Stimulated activated naive B cell treated with anti-CD40 and anti-IgM and Interleukin-4, amounts not matched to agents 10 μg/mL and 1 μg/mL and 100 μg/mL, for 72 hours (primary cell): ENCODE data around the gene FAM174C.
A peak's percentile ranks its signal among the peaks of the same experiment; 100 is the strongest.
"Not testable (repeated sequence)": the region's sequence is repeated elsewhere in the genome, so short reads cannot be mapped to it uniquely, and the experiment has no call there.

Experiments
- ATAC-seq, 2 donors: fragments of 150-1000 bp; cut with Tn5 transposase; replicated peaks; 2 replicates each; pipeline ENCODE4 v1.10.0; 2021; ENCODE audit warnings: moderate library complexity in 1 of 2
- DNase-seq: peaks from one replicate; pipeline ENCODE4 v3.0.0; 2021
- H3K27ac Mint-ChIP-seq: one replicate; pipeline ENCODE4 v1.8.0; 2022; ENCODE audit warnings: mild to moderate bottlenecking, mixed read lengths
- H3K27me3 Mint-ChIP-seq, 2 donors: one replicate each; pipeline ENCODE4 v1.8.0; 2022; ENCODE audit warnings: mixed read lengths in 2 of 2
- H3K36me3 Mint-ChIP-seq, 2 donors: one replicate each; pipeline ENCODE4 v1.8.0; 2022; ENCODE audit warnings: mixed read lengths in 2 of 2, mild to moderate bottlenecking in 1 of 2
- H3K4me1 Mint-ChIP-seq, 2 donors: one replicate each; pipeline ENCODE4 v1.8.0; 2022; ENCODE audit warnings: mixed read lengths in 2 of 2, mild to moderate bottlenecking in 1 of 2
- H3K4me3 Mint-ChIP-seq, 2 donors: one replicate each; pipeline ENCODE4 v1.8.0; 2022; ENCODE audit warnings: mild to moderate bottlenecking in 2 of 2, mixed read lengths in 2 of 2, moderate library complexity in 1 of 2
- H3K9me3 Mint-ChIP-seq, 2 donors: one replicate each; pipeline ENCODE4 v1.8.0; 2022; ENCODE audit warnings: mixed read lengths in 2 of 2, mild to moderate bottlenecking in 1 of 2

FAM174C gene

DNA sequence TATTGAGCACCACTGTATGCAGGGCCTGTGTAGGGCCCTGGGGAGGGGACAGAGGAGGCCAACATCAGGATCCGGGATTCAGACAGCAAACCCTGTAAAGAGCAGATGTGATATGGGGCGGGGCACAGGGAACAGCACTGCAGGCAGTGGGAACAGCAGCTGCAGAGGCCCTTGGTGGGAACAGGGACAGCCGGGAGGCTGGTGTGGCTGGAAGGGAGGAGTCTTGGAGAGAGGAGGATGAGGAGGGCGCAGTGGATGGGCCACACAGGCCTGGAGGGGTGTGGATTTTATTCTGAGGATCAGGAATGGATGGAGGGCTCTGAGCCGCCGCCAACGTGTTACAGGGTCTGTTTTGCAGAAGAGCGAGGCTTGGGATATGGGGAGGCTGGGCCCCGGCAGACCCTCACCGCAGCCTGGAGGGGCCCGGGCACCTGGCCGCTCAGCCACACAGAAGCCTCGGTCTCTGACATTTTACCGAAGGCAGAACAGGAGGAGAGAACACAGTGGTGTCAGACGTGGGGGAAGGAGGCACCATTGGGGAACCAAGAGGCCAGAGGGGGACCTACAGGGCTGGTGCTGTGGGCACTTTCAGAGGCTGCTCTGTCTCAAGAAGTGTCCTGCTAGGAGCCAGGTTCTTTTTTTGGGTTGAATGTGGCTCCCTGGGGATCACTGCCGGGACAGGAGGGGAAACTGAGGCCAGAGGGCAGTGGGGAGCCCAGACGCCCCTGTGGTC, 17.3 kb downstream of the FAM174C start:
- peak; percentile 26 to 30 for ATAC-seq
- H3K4me3 Mint-ChIP-seq = no peak overlapping the region
- H3K36me3 Mint-ChIP-seq = no peaks in the 10 kb centered on the region
- H3K27me3 Mint-ChIP-seq = peaks cover 34 to 65% of the 10 kb centered on the region in 2 donors
- peaks cover 5 to 21% of the 10 kb centered on the region in 2 donors for H3K4me1 Mint-ChIP-seq
- no peaks in the 10 kb centered on the region for H3K9me3 Mint-ChIP-seq
- DNase-seq = no peak
- H3K27ac Mint-ChIP-seq = peak overlapping the region; percentile 14

DNA sequence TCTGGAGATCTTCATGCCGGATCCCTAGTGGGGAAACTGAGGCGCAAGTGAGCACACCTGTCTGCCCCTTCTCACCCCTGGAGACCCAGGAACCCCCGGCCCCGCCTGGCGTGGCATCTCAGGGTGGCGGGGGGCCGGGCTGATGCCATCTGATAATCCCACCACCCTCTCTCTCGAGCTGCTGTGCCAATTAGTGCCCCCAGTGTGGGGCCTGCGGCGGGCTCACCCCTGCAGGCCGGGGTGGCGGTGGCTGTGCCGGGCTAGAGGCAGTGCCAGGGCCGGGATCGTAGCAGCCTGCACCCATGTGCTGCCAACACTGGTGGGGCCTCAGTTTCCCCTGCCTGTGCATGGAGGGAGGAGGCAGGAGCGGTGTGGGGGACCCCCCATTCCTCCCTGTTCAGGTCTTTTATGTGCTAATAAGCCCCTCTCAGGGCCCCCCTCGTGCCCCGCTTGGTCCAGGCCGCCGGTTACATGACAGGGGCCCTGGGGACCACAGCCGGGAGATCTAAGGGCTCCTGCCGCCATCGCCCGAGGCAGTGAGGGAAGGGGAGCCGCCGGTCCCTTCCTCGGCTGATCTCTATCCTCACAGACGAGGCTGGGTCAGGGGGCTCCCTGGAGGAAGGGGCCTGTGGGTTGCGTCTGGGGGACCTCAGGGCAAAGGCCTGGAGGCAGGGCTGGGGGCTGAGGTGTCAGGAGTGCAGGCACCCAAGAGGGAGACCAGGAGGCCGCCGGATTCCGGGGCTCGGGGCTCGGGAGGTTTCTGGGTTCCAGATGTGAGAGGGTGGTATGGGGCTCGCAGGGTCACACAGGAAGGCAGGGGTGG, 18.7 kb downstream of the FAM174C start:
- H3K4me3 Mint-ChIP-seq = no peak overlapping the region
- DNase-seq (no peak), ATAC-seq (no peak)
- H3K9me3 Mint-ChIP-seq = peaks cover 0 to 4% of the 10 kb centered on the region in 2 donors
- H3K27me3 Mint-ChIP-seq = peaks cover 28 to 56% of the 10 kb centered on the region in 2 donors
- H3K27ac Mint-ChIP-seq = no peak overlapping the region
- H3K36me3 Mint-ChIP-seq = no peaks in the 10 kb centered on the region
- H3K4me1 Mint-ChIP-seq = peaks cover 5 to 21% of the 10 kb centered on the region in 2 donors

DNA sequence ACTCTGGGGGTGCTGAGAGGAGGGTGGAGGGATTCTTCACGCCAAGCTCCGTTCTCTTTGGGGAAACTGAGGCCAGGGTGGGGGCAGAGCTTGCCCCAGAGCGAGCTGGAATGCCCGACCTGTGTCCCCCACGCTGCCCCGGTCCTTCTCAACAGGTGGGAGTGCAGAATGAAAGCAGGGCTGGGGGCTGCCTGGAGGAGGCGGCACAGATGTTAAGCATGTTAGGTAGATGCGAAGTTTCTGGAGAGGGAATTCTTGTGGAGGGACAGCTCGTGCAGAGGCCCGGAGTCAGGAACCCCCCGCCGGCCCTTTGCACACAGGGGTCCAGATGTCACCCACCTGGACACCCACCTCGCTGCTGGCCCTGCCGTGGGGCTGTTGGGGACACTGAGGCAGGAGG, 19.4 kb downstream of the FAM174C start:
- DNase-seq (no peak), ATAC-seq (no peak)
- no peak overlapping the region for H3K27ac Mint-ChIP-seq
- peaks cover 0 to 4% of the 10 kb centered on the region in 2 donors for H3K9me3 Mint-ChIP-seq
- peaks cover 5 to 21% of the 10 kb centered on the region in 2 donors for H3K4me1 Mint-ChIP-seq
- peak overlapping the region; percentile 13 to 44 for H3K4me3 Mint-ChIP-seq
- peaks cover 25 to 49% of the 10 kb centered on the region in 2 donors for H3K27me3 Mint-ChIP-seq
- no peaks in the 10 kb centered on the region for H3K36me3 Mint-ChIP-seq

DNA sequence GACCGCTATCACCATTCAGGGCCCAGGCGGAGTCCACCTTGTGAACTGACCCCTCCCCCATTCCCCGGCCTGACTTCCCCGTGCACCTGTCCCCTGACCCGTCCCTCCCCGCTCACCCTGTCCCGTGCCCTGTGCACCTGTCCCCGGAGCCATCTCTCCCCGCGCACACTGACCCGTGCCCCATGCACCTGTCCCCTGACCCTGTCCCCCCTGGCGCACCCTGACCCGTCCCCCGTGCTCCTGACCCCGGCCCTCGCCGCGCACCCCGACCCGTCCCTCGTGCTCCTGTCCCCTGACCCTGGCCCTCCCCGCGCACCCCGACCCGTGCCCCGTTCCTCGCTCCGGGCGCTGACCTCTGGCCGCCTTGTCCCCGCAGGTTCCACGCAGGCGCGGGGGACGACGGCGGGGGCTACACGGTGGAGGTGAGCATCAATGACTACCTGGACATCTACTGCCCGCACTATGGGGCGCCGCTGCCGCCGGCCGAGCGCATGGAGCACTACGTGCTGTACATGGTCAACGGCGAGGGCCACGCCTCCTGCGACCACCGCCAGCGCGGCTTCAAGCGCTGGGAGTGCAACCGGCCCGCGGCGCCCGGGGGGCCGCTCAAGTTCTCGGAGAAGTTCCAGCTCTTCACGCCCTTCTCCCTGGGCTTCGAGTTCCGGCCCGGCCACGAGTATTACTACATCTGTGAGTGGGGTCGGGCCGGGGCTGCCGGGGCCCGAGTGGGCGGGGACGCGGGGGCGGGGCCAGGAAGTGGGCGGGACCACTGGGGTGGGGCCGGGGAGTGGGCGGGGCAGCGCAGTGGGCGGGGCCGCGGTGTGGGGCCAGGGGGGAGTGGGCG, 20.1 kb downstream of the FAM174C start:
- Mint-ChIP-seq H3K27me3 (peaks cover 25 to 42% of the 10 kb centered on the region in 2 donors), H3K9me3 (peaks cover 0 to 4% of the 10 kb centered on the region in 2 donors), H3K4me3 (peak overlapping the region in 1 of 2 donors; percentile 39), H3K4me1 (peaks cover 5 to 21% of the 10 kb centered on the region in 2 donors), H3K27ac (no peak overlapping the region), H3K36me3 (no peaks in the 10 kb centered on the region)
- DNase-seq = no peak
- ATAC-seq = peak; percentile 31 to 46

DNA sequence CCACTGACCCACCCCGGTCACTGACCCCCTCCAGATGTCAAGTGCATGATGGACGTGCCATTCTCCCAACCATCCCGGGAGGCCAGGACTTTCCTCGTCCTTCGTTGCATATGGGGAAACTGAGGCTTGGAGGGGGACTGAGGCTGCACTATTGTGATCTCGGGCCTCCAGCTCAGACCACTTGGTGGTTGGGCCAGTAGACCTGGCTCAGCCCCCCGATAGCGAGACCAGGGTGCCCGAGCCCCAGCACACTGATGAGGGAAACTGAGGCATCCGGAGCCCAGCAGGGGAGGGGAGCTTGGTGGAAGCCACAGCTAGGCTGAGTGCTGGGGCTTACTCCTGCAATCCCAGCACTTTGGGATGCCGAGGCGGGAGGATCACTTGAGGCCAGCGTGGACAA, 20.7 kb downstream of the FAM174C start:
- Mint-ChIP-seq H3K4me1 (peaks cover 5 to 21% of the 10 kb centered on the region in 2 donors), H3K27me3 (peaks cover 25 to 44% of the 10 kb centered on the region in 2 donors), H3K27ac (no peak overlapping the region), H3K36me3 (no peaks in the 10 kb centered on the region), H3K4me3 (no peak overlapping the region), H3K9me3 (peaks cover 0 to 4% of the 10 kb centered on the region in 2 donors)
- ATAC-seq = no peak
- no peak for DNase-seq

DNA sequence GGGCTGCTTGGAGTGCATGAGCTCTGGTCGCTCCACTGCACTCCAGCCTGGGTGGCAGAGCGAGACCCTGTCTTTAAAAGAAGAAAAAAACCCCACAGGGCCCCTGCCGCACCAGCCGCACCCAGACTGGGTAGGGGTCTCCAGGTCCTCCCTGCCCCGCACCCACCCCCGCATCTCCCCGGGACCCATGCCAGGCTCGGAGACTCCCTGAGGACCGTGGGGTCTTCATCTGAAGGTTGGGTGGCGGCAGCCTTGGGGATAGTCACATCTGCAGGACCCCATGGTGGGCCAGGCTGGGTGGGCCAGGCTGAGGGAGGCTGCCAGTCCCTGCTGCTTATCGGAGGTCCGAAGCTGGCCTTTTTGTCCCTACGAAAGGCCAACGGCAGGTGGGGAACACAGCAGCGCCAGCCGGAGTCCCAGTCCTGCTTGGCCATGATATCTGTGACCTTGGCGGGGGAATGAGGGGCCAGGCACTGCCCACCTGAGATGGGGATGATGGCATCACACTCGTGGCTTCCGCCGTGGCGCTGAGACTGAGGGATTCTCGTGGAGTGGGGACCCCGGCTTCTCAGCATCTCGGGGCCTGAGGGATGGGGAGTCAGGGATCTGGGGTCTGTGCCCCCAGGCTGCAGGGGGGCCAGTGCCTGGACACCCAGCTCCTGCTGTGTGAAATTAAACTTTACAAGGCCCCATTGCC, 21.4 kb downstream of the FAM174C start:
- DNase-seq (no peak), ATAC-seq (no peak)
- Mint-ChIP-seq H3K4me1 (peaks cover 5 to 21% of the 10 kb centered on the region in 2 donors), H3K9me3 (peaks cover 0 to 4% of the 10 kb centered on the region in 2 donors), H3K4me3 (no peak overlapping the region), H3K36me3 (no peaks in the 10 kb centered on the region), H3K27ac (no peak overlapping the region), H3K27me3 (peaks cover 25 to 40% of the 10 kb centered on the region in 2 donors)

DNA sequence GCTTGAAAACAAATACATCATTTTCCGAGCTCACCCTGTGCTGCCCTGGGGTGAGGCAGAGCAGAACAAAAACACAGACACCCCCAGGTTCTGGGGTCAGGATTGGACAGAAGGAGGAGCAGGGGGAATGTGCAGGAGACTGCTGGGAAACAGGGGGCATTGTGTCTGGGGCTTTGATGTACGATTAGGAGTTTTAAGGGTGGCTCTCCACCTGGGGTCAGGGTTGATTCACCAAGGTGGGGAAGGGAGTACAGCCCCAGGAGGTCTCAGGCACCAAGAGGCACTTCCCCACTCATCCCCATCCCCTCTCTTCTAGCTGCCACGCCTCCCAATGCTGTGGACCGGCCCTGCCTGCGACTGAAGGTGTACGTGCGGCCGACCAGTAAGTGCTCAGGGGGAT, 22.9 kb downstream of the FAM174C start:
- Mint-ChIP-seq H3K4me1 (peaks cover 1 to 20% of the 10 kb centered on the region in 2 donors), H3K27ac (peak overlapping the region; percentile 37), H3K27me3 (peaks cover 17 to 30% of the 10 kb centered on the region in 2 donors), H3K9me3 (peaks cover 0 to 4% of the 10 kb centered on the region in 2 donors), H3K4me3 (no peak overlapping the region), H3K36me3 (no peaks in the 10 kb centered on the region)
- DNase-seq (no peak), ATAC-seq (no peak)

DNA sequence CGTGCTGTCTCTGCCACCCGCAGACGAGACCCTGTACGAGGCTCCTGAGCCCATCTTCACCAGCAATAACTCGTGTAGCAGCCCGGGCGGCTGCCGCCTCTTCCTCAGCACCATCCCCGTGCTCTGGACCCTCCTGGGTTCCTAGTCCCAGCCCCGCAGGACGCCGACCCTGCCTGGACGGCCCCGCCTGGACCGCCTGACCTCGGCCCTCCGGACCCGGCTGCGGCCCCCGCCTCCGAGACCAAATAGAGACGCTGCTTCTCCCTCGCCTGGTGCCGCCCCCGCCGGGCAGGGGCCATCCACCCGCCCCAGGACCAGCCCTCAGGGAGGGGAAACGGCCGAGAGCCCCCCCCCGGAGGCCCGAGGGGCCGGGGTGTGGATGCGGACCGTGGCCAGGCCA, 24.5 kb downstream of the FAM174C start:
- DNase-seq = no peak
- Mint-ChIP-seq H3K4me1 (peaks cover 1 to 14% of the 10 kb centered on the region in 2 donors), H3K36me3 (no peaks in the 10 kb centered on the region), H3K4me3 (no peak overlapping the region), H3K9me3 (peaks cover 0 to 4% of the 10 kb centered on the region in 2 donors), H3K27ac (no peak overlapping the region), H3K27me3 (peaks cover 7 to 18% of the 10 kb centered on the region in 2 donors)
- ATAC-seq = no peak

DNA sequence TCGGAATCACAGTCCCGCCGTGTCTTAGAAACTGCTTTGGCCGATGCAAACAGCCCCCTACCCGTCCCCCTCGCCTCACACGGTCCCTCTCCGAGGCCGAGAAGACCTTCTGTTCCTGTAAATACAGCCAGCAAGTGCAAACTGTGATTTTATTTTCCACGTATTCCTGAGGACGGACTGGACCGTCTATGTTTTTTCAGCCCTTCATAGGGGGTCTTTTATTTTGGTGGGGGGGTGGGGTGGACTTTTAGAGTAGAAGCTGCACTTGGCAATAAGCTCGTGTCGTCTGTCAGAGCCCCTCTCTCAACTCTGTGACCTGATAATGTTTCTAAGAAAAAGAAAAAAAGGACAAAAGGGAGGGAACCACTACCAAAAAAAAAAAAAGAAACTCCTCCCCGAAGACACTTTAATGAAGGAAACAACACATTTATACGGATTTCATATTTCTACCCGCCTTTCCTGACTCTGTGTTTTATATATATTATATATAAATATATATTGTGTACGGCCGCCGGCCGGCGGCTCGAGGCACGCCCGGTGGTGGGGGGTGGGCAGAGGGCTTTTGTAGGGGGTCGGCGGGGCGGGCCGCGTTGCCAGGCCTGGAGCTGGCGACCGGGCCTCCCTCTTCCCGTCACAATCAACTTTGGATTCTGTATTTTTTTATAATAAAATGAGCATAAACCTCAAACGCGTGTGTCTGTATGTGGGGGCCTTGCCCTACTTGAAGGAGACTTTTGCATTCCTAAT, 25.6 kb downstream of the FAM174C start:
- Mint-ChIP-seq H3K9me3 (peaks cover 0 to 4% of the 10 kb centered on the region in 2 donors), H3K4me1 (peaks cover 0 to 7% of the 10 kb centered on the region in 2 donors), H3K4me3 (no peak overlapping the region), H3K27me3 (peaks cover 0 to 10% of the 10 kb centered on the region in 2 donors), H3K36me3 (no peaks in the 10 kb centered on the region), H3K27ac (no peak overlapping the region)
- DNase-seq (no peak), ATAC-seq (no peak)

DNA sequence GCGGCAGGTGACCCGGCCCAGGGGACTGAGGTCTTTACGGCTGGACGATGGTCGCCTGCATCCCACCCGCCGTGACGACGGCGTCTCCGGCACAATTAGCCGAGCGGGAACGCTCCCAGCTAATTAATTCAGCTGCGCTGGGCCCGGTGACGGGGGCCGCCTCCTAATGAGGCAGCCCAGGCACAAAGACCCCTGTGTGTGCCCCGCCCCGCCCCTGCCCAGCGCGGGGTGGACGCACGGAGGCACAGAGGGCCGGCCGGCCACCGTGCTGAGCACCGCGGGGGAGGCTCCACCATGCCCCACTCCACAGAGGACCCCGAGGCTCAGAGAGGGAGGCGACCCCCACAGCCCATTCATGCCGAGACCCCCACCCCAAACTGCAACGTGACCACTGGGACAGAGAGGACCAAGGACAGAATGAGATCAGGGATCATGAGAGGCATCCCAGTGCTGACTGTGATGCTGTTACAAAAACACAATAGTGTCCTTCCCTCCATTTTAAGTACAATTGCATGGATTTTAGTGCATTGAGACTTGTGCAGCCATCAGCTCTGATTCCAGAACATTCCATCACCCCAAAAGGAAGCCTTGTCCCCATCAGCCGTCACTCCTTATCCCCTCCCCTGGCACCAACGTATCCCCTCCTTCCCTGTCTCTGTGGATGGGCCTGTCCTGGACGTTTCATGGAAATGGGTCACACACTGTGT, 27.4 kb downstream of the FAM174C start:
- Mint-ChIP-seq H3K27ac (no peak overlapping the region), H3K9me3 (peaks cover 0 to 4% of the 10 kb centered on the region in 2 donors), H3K36me3 (no peaks in the 10 kb centered on the region), H3K4me1 (peaks cover 0 to 7% of the 10 kb centered on the region in 2 donors), H3K27me3 (peaks cover 0 to 10% of the 10 kb centered on the region in 2 donors), H3K4me3 (no peak overlapping the region)
- DNase-seq = no peak
- ATAC-seq = no peak

DNA sequence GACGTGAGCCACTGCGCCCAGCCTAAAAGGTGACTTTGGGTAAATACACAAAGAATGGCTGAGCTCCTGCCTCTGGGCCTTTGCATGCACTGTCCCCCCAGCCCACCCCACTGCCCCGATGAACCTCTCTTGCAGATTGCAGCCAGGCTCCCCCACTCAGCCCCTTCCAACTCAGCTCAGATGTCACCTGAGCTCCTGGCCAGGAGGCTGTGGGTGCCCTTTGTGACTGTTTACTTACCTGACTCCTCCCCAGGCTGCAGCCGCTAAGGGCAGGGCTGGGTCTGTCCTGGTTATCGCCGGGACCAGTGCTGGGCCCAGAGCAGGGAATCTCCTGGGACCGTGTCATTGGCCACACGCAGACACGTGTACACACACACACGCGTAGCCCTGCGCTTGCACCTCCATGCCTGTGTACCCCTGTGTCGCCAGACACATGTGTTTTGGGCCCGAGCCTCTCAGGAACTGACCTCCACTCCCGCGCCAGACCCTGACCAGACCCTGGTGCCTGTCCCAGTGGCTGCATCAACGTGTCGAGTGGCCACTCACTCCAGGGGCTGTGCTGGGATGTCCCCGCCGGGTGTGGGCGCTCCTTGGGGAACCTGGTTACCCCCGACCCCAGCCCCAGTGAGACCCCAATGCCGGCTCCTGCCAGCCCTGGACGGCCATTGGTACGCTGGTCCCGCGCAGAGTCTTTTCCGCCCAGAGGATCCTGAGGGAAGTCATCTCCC, 29.0 kb downstream of the FAM174C start:
- DNase-seq (no peak), ATAC-seq (no peak)
- H3K4me1 Mint-ChIP-seq = peaks cover 0 to 7% of the 10 kb centered on the region in 2 donors
- no peak overlapping the region for H3K4me3 Mint-ChIP-seq
- H3K27ac Mint-ChIP-seq = no peak overlapping the region
- H3K27me3 Mint-ChIP-seq = peaks cover 0 to 10% of the 10 kb centered on the region in 2 donors
- H3K9me3 Mint-ChIP-seq = no peaks in the 10 kb centered on the region
- H3K36me3 Mint-ChIP-seq = no peaks in the 10 kb centered on the region

DNA sequence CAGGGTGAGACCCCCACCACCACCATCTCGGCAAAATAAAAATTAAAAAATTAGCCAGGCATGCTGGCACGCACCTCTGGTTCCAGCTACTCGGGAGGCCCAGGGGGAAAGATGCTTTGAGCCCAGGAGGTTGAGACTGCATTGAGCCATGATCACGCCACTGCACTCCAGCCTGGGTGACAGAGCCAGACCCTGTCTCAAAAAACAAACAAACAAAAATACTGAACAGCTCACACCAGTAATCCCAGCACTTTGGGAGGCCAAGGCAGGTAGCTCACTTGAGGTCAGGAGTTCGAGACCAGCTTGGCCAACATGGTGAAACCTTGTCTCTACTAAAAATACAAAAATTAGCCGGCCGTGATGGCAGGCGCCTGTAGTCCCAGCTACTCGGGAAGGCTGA, 30.0 kb downstream of the FAM174C start:
- peaks cover 0 to 20% of the 10 kb centered on the region in 2 donors for H3K27me3 Mint-ChIP-seq
- ATAC-seq, H3K36me3 Mint-ChIP-seq, H3K9me3 Mint-ChIP-seq, H3K4me1 Mint-ChIP-seq, DNase-seq, H3K4me3 Mint-ChIP-seq, H3K27ac Mint-ChIP-seq: not testable (repeated sequence)
